ENCODE results near the gene SEC62. TPM values are rescaled to one million over a fixed set of nuclear protein-coding genes. Genes with fewer than 3 reads are reported as not detected.

The SEC62 gene
- total and polyA plus RNA-seq, 2 of the 4 experiments (the other 2 are of a cell fraction), result 33.2 to 36.6 TPM

DNA sequence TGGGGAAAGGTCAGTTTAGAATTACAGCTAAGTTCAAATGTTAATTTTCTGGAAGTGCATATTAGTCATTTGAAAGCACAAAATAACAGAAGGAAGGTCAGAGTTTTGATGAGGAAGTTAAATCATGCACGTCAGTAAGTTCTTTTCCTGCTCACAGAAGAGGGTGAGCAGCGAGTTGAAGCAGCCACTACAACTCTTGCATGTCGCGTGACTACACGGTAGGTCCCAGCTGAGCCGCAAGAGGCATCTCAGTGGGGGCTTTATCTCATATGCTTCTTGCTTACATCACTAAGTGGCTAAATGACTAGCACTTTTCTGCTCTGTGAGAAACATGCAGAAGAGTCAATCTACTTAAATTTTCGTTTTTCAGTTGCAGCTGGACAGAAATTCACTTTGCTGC, 21.3 kb upstream of the SEC62 start:
- Histone ChIP-seq H2AK9ac (replicated peaks; ENCODE audit: low read depth, low read length, poor library complexity) (no peak overlapping the region), H2AK5ac (ENCODE audit: low read depth, low read length) (no peak overlapping the region), H3K27ac (ENCODE audit: insufficient read depth, low read length) (no peak overlapping the region), H3K9ac (ENCODE audit: low read depth, low read length) (no peak overlapping the region), H4K91ac (ENCODE audit: insufficient read depth, low read depth, low read length) (no peak overlapping the region), H3K4me1 (ENCODE audit: control insufficient read depth, insufficient read depth, low read length) (no peaks in the 10 kb centered on the region), H3K56ac (ENCODE audit: extremely low read depth, insufficient read depth, low read length) (no peak overlapping the region), H3K14ac (replicated peaks; ENCODE audit: low read depth, low read length) (no peak overlapping the region), H2AFZ (replicated peaks; ENCODE audit: low read length, poor library complexity) (no peak overlapping the region), H3K79me1 (ENCODE audit: low read depth in 1 of 2, low read length in 2 of 2) (no peaks in the 10 kb centered on the region), H2BK20ac (ENCODE audit: low read depth, low read length) (no peak overlapping the region), H3K4me2 (ENCODE audit: low read depth, low read length) (no peak overlapping the region), H2BK15ac (ENCODE audit: low read depth, low read length) (no peak overlapping the region), H3K27me3 (ENCODE audit: control insufficient read depth, insufficient read depth, low read length) (peaks cover 23% of the 10 kb centered on the region), H4K8ac (ENCODE audit: low read depth in 2 of 2, low read length in 2 of 2) (no peak overlapping the region), H3K36me3 (ENCODE audit: control insufficient read depth, insufficient read depth, low read length) (no peaks in the 10 kb centered on the region), H3K9me1 (ENCODE audit: insufficient read depth, low read length) (no peaks in the 10 kb centered on the region), H4K20me1 (ENCODE audit: insufficient read depth, low read length) (no peaks in the 10 kb centered on the region), H3K4ac (ENCODE audit: low read depth, low read length) (no peak overlapping the region), H2BK120ac (ENCODE audit: low read depth, low read length) (no peak overlapping the region), H3K4me3 (ENCODE audit: insufficient read depth, low read depth, low read length) (no peak overlapping the region), H3K18ac (ENCODE audit: low read depth, low read length) (no peak overlapping the region), H2BK5ac (ENCODE audit: low read depth, low read length, poor library complexity, severe bottlenecking) (no peak overlapping the region), H3K23ac (ENCODE audit: low read depth, low read length) (no peak overlapping the region), H4K5ac (ENCODE audit: low read depth, low read length) (no peak overlapping the region), H3K9me3 (ENCODE audit: control insufficient read depth, insufficient read depth, low read length) (no peaks in the 10 kb centered on the region)
- WGBS, 2 experiments (ENCODE audit: extremely low coverage in 2 of 2, insufficient read length in 1 of 2), result 71% methylated on average over 6 of the region's 7 CpGs; no CpG with 5 or more reads in 1 of the 2 experiments
- CTCF ChIA-PET, result no interaction called here
- intact Hi-C loops (cut with micrococcal nuclease) (loop anchor here (5.0 kb wide), 1 partner anchor 73 kb away; no protein-coding TSS in a partner anchor), dilution Hi-C loops (cut with HindIII; ENCODE audit: low sequenced_read_pairs, unreplicated experiment) (no loop called here), in situ Hi-C loops (cut with MboI; ENCODE audit: low sequenced_read_pairs) (no loop called here)
- POLR2A ChIA-PET (ENCODE audit: unreplicated experiment), result no interaction called here
- no peak for ATAC-seq (ENCODE audit: low read depth)
- no TSS peak for BruUV-seq (replicated peaks)
- no peak for DNase-seq
- TF ChIP-seq MAFK (IDR thresholded peaks at IDR 0.05; ENCODE audit: low read depth, low read length) (no peak), RCOR1 (IDR thresholded peaks at IDR 0.05; ENCODE audit: insufficient replicate concordance, low read length) (no peak)
